HG02852 (cell line): ENCODE data around the gene TMEM272.

Experiments
- ATAC-seq: cut with Tn5 transposase; IDR thresholded peaks from one replicate; pipeline ENCODE4 v1.9.1; 2021; ENCODE audit warnings: mild to moderate bottlenecking, moderate library complexity; ENCODE audit not compliant: unreplicated experiment

The TMEM272 gene

DNA sequence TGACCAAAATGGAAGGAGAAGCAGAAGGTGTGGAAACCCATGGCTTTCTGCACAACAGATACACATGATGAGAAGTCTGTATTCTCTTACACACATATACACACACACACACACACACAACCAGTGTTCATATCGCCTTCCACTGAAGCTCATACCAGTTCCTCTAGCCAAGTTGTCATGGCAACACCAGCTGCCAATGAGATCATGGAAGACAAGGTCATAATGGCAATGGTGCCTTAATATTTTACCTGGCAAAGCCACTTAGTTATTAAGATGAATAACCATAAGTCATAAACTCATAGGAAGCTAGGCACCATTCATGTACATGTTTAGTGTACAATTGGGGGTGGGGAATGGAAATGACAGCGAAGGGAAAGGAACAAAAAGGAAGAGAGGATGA, 38.4 kb downstream of the TMEM272 start:
- ATAC-seq = no peak

DNA sequence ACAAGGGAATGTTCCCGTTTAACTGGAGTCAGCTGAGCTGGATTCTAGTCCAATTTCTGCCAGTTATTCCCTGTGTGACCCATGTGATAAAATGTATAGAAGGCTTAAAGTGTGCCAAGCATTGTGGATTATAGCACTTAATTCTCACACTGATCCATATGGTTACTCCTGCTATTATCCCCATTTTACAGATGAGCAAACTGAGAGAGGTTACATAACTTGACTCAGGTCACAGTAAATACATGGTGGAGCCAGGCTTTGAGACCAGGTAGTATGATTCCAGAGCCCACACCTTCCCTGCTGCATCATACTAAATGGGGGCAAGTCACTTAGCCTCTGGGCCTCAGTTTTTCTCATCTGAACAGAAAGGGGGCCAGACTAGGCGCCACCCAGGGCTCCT, 39.1 kb downstream of the TMEM272 start:
- no peak for ATAC-seq

DNA sequence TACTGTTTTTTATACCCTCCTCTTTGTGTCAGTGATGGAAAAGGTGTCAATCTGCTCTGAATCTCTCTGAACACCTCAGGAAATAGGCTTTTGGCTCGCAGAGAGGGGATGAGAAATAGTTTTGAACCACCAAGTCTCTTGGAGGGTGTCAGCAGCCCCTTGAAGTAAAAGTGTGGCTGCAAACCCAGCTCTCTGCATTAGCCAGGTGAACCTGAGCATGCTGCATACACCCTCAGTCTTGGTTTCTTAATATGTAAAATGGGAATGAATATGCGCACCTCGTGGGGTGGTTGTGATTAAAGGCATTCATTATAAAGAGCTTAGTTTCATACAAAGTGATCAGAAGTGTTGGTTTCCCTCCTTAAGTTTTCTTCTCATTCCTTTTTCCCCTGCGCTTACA, 39.7 kb downstream of the TMEM272 start:
- no peak for ATAC-seq

GRCh38 chr13:51804295-51805172, 40.4 kb downstream of the TMEM272 start:
- no peak for ATAC-seq

DNA sequence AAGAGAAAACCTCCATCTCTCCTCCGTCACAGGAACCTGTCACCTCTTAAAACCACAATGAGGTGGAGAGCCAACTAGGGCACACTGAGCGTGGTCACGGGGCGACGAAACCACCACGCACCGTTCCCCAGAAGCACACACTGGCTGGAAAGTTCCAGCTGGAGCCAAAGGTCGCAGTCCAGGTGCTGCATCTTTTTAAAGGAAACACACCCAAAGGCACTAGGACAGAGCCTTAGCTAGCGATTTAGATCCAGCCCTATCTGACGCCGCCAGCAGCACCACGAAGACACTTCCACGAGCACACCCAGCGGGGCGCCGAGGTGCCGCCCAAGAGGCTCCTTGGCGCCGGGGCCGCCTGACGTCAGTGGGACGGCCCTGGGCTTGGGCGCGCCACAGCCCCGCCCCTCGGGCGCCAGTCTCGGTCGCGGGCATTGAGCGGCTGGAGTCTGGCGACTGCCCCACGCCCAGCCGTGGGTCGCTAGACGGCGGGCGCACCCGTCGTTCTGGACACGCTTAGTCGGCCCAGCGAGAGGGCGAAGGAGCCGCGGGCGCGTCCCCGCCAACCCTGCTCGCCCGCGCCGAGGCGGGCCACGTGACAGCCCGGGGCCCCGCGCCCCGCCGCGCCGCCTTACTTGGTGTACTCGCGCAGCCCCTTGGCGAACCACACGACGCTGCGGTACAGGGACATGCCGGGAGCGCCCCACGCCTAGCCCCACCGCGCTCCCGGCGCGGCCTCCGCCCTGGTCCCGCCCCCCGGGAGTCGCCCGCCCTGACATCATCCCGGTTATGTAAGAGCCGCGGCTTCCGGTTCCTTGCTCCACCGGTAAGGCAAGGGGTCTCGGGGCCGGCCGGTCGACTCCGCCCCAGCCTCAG, 41.3 kb downstream of the TMEM272 start, which contains the start of gene DHRS12:
Gene DHRS12 (minus strand): TSS at position 742 of the 873 bp plus-strand sequence. CDS start 4,504 bp downstream, outside the sequence.
- ATAC-seq = peak; percentile 90

DNA sequence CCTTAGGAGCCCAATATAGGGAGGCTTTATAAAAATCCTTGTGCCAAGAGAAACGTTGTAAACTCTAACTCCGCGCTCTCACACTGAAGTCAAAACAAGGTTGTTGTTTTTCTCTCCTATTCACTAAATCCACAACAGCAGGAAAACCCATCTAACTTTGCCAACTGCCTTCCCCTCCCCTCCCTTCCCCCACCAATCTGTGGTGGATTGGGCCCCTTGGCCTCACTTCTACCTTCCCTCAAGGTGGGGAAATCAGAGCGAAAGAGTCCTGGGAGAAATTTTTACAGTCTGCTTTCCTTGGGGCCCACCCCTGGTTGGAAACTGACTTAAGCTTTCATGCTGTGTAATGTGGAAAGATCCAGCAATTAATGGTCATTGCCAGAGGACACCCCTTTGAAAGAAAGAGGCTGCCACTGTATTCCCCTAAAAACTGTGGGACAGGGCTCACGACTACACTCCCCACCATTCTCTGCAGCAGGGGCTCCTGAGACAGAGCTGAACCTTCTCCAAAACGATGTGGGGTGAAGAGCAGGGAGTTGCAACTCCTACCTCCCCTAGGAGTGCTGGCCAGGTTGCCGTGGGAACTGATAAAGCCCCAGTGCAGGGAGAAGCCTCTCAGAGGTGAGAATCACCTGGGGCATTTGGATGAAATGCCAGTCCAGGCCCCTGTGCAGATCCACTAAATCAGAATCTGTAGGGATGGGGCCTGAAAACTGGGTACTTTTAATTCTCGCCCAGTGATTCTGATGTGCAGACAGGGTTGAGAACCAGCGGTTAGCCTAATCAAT, 42.2 kb downstream of the TMEM272 start:
- ATAC-seq = no peak

DNA sequence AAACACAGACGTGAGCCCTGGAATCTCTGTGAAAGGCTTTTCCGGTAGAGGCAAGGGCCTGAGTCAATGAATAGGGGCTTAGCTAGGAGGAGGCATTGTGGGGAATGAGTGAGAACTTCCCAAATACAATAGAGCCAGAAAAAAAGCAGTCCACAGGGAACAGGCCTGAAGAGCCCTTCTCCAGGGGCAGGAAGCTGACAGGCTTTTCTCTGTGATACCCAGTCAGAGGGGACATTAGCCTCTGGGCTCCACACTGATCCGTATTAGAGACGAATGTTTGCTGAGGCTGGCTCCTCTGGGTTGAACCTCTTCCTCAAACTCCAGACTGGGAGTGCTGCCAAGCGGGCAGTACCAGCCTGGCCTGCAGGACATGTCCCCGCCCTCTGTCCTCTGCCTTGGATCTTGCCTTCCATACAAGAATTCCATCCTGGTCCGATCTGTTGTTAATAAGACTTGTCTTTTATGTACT, 43.3 kb downstream of the TMEM272 start:
- ATAC-seq = no peak

GRCh38 chr13:51800486-51800885, 44.5 kb downstream of the TMEM272 start:
- ATAC-seq = no peak

DNA sequence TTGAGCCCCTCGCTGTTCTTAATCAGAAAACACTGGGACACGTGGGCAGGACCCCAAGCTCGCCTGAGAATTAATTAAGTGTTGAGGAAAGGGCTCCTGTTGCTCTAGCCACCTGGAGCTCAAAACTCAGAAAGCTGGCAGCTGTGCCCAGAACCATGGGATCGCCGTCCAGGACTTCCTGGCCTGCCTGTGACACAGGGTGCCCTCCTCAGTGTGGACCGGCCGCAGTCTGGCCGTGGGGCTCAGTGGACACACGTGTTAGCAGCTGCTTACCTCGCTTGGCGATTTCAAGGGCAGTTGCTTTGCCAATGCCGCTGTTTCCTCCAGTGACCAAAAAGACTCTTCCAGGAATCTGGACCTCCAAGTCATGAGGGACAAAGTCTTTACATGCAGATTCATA, 45.7 kb downstream of the TMEM272 start:
- ATAC-seq = no peak

DNA sequence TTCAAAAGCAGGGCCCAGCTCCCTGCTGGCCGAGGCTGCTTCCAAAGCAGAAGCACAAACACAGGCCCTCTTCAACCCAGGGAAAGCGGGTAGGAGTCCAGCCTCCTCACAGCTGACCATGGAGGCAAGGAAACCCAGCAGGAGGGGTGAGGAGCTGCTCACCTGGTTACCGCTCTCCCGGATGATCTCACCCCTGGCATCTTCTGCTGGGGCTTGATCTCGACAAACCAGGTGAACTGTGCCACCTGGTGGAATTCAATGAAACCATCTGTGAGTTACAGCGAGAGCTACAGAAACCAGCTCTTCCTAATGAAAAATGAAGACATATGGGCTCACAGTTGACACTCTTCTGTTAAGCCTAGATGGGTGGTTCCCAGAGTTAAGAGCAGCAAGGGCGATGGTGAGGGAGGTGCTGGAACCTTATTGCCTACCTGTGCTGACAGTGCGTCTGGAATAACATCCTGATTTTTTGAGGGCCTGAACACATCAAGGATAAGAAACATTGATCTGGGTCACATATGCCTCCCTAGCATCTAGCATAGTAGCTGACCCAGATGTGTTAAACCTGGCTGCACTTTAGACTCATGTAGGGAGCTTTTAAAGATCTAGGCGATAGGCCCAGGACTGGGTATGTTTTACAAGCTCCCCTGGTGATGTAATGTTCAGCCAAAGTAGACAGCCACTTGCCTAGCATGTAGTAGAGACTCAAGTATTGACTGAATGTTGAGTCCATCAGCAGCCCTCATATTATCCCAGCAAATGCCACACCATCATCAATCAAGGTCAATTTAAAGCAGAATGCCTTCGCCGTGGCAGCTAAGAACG, 47.1 kb downstream of the TMEM272 start:
- peak; percentile 41 for ATAC-seq

GRCh38 chr13:51796546-51796945, 48.4 kb downstream of the TMEM272 start:
- no peak for ATAC-seq

- ATAC-seq = no peak
These were observed 49.6 kb downstream of the TMEM272 start for GRCh38 chr13:51795419-51795818.

- ATAC-seq = no peak
These were observed 50.0 kb downstream of the TMEM272 start for GRCh38 chr13:51794964-51795363.

DNA sequence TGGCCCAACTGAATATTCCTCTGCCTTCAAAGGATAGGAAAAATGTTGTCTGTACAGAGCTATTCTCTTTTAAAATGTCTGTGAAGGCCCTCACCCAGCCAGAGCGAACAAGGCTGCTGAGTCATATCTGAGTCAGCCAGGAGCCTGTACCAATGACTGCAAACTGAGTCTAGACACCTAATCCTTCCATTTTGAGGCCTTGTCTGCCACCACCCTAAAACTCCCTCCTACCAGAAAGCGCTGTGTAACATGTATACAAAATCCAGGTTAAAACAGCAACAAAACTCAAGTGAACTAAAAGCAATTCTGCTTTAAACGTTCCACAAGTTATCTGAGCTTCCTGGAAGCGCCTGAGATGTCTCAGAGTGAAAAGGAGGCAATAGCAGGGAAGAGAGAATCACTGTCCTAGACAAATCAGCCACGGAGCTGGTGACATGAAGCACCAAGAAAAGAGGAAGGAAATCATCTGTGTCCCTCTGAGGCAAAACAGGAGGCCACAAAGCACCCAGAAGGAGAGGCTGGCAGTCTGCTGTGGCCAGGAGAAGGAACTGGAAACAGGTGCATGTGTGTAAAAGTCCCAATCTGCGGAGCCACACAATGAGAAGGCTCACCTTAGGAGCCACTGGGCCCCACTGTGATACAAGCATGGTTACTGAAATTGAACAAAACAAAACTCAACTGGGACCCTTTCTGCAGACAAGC, 51.3 kb downstream of the TMEM272 start:
- ATAC-seq = peak; percentile 71

- ATAC-seq = no peak
These were observed 58.3 kb downstream of the TMEM272 start for GRCh38 chr13:51786425-51787265.

GRCh38 chr13:51785712-51786424, 59.1 kb downstream of the TMEM272 start:
- ATAC-seq = no peak

DNA sequence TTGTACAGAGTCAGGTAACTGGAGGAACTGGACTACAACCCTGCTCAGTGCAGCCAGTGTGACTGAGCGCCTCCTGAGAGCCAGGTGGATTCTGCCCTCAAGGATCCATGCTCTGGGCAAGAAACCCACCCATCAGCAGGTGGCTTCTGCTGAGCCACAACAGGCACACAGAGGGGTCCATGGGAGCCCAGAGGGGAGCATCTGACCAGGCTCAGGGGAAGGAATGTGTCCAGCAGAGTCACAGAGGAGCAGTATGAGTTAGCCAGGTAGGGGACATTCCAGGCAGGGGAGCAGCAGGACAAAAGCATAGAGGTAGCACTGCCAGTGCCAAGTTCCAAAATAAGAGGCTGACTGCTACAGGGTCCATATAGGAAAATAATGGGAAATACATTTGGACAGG, 60.9 kb downstream of the TMEM272 start:
- ATAC-seq = no peak
